Activated CD4-positive, alpha-beta T cell treated with anti-CD3 and anti-CD28 coated beads for 1 hour (primary cell): ENCODE data around the gene RUFY1.
"Not testable (repeated sequence)": the region's sequence is repeated elsewhere in the genome, so short reads cannot be mapped to it uniquely, and the experiment has no call there.

Experiments used
- DNase-seq: peaks from one replicate; pipeline ENCODE4 v3.0.0-alpha.2; 2020

Gene RUFY1

GRCh38 chr5:179550511-179551342, at the start of gene RUFY1:
RUFY1 (plus strand) TSS chr5:179550554; CDS start chr5:179550570, 16 bp downstream.
- DNase-seq: peak; percentile 74

- DNase-seq: not testable (repeated sequence)
Observed at GRCh38 chr5:179501997-179502396, 48.4 kb upstream of the RUFY1 start.

GRCh38 chr5:179502420-179502819, 47.9 kb upstream of the RUFY1 start:
- not testable (repeated sequence) for DNase-seq

- no peak for DNase-seq
Observed at GRCh38 chr5:179504191-179504590, 46.2 kb upstream of the RUFY1 start.

- DNase-seq: no peak
Observed at GRCh38 chr5:179504600-179505396, 45.6 kb upstream of the RUFY1 start.

- no peak for DNase-seq
Observed at GRCh38 chr5:179505636-179506261, 44.6 kb upstream of the RUFY1 start.

GRCh38 chr5:179509239-179509638, 41.1 kb upstream of the RUFY1 start:
- DNase-seq: no peak

GRCh38 chr5:179509845-179510244, 40.5 kb upstream of the RUFY1 start:
- no peak for DNase-seq

GRCh38 chr5:179512452-179513000, 37.8 kb upstream of the RUFY1 start:
- no peak for DNase-seq

GRCh38 chr5:179515501-179515900, 34.9 kb upstream of the RUFY1 start:
- not testable (repeated sequence) for DNase-seq

GRCh38 chr5:179516221-179516620, 34.1 kb upstream of the RUFY1 start:
- no peak for DNase-seq

GRCh38 chr5:179517746-179518145, 32.6 kb upstream of the RUFY1 start:
- DNase-seq: not testable (repeated sequence)

- not testable (repeated sequence) for DNase-seq
Observed at GRCh38 chr5:179518369-179518768, 32.0 kb upstream of the RUFY1 start.

- not testable (repeated sequence) for DNase-seq
Observed at GRCh38 chr5:179519416-179520070, 30.8 kb upstream of the RUFY1 start.

- DNase-seq: not testable (repeated sequence)
Observed at GRCh38 chr5:179522107-179522506, 28.2 kb upstream of the RUFY1 start.

- no peak for DNase-seq
Observed at GRCh38 chr5:179526978-179527377, 23.4 kb upstream of the RUFY1 start.

- DNase-seq: peak; percentile 41
Observed at GRCh38 chr5:179530069-179530998, 20.0 kb upstream of the RUFY1 start.

- no peak for DNase-seq
Observed at GRCh38 chr5:179533024-179533423, 17.3 kb upstream of the RUFY1 start.

- DNase-seq: no peak
Observed at GRCh38 chr5:179533907-179534306, 16.4 kb upstream of the RUFY1 start.

GRCh38 chr5:179534431-179534830, 15.9 kb upstream of the RUFY1 start:
- DNase-seq: no peak

- no peak for DNase-seq
Observed at GRCh38 chr5:179536676-179537075, 13.7 kb upstream of the RUFY1 start.
